ENCODE results near the gene PAK1IP1. TPM values are rescaled to one million over a fixed set of nuclear protein-coding genes. Genes with fewer than 3 reads are reported as not detected.

The PAK1IP1 gene
- total RNA-seq, 1 donor from 2014 or later, result 29.7 TPM

GRCh38 chr6:10684618-10685017, 10.2 kb upstream of the PAK1IP1 start:
- no peak for TF ChIP-seq CTCF (conservative IDR thresholded peaks at IDR 0.05; ENCODE audit: low read depth, low read length)
- no peak for DNase-seq (ENCODE audit: low read depth)
- no peak overlapping the region for H3K4me3 ChIP-seq (ENCODE audit: low read depth, low read length)

- H3K4me3 ChIP-seq (ENCODE audit: low read depth, low read length), result no peak overlapping the region
- no peak for TF ChIP-seq CTCF (conservative IDR thresholded peaks at IDR 0.05; ENCODE audit: low read depth, low read length)
- no peak for DNase-seq (ENCODE audit: low read depth)
Measured at GRCh38 chr6:10685092-10685915, 9.5 kb upstream of the PAK1IP1 start.

- no peak for DNase-seq (ENCODE audit: low read depth)
- H3K4me3 ChIP-seq (ENCODE audit: low read depth, low read length), result no peak overlapping the region
- no peak for TF ChIP-seq CTCF (conservative IDR thresholded peaks at IDR 0.05; ENCODE audit: low read depth, low read length)
Measured at GRCh38 chr6:10686901-10687300, 7.9 kb upstream of the PAK1IP1 start.

- DNase-seq (ENCODE audit: low read depth), result no peak
- no peak overlapping the region for H3K4me3 ChIP-seq (ENCODE audit: low read depth, low read length)
- no peak for TF ChIP-seq CTCF (conservative IDR thresholded peaks at IDR 0.05; ENCODE audit: low read depth, low read length)
Measured at GRCh38 chr6:10687582-10687981, 7.2 kb upstream of the PAK1IP1 start.

GRCh38 chr6:10690651-10691445, 3.9 kb upstream of the PAK1IP1 start:
- H3K4me3 ChIP-seq (ENCODE audit: low read depth, low read length), result no peak overlapping the region
- DNase-seq (ENCODE audit: low read depth), result no peak
- TF ChIP-seq CTCF (conservative IDR thresholded peaks at IDR 0.05; ENCODE audit: low read depth, low read length), result no peak

GRCh38 chr6:10692965-10693538, 1.7 kb upstream of the PAK1IP1 start:
- TF ChIP-seq CTCF (conservative IDR thresholded peaks at IDR 0.05; ENCODE audit: low read depth, low read length), result no peak

More at GRCh38 chr6:10692965-10693538, 1.7 kb upstream of the PAK1IP1 start:
- peak overlapping the region; percentile 90 for H3K4me3 ChIP-seq (ENCODE audit: low read depth, low read length)
- no peak for DNase-seq (ENCODE audit: low read depth)

All from epithelial cell of proximal tubule (primary cell).